Suppressor macrophage treated with lipopolysaccharide for 1 hour (primary cell): ENCODE measurements around the gene RPUSD1.

Experiments used
- DNase-seq, 3 donors: peaks; one replicate each; pipeline ENCODE4 v3.0.0-alpha.2; 2020 to 2022

RPUSD1 gene

DNA sequence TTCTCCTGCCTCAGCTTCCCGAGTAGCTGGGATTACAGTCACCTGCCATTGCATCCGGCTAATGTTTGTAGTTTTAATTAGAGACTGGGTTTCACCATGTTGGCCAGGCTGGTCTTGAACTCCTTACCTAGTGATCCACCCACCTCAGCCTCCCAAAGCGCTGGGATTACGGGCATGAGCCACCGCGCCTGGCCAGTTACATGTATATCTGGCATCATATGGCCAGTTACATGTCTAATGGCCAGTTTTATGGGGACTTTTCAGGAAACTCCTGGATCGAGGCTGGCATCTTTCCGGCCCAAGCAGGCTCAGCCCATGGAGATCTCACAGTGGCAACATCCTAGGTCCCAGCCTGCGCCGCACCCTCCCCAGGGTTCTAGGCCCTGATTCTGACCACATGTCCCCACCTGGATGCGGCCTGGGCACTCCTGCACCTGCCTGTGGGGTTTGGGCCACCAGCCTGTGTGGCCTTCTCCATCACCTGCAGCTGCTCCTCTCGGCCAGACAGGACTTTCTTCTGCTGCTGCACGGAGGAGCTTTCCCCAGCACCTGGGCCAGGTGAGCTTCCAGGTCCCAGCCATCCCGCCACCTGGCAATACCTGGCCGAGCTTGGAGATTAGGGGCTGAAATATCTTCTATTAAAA lies 46.1 kb downstream of the RPUSD1 start:
- DNase-seq: no peak

- DNase-seq: peak; percentile 92 to 96 (median 95)
Measured at GRCh38 chr16:740764-741505, 47.2 kb downstream of the RPUSD1 start, which contains the start of gene CIAO3. Gene CIAO3, minus strand, starts transcription at chr16:740997. Its CDS starts 12 bp downstream, at chr16:740985.

- peak in 2 of 3 donors; percentile 38 to 48 for DNase-seq
Measured at GRCh38 chr16:740459-740763, 47.8 kb downstream of the RPUSD1 start.

GRCh38 chr16:739560-740458 lies 48.4 kb downstream of the RPUSD1 start:
- no peak for DNase-seq

DNA sequence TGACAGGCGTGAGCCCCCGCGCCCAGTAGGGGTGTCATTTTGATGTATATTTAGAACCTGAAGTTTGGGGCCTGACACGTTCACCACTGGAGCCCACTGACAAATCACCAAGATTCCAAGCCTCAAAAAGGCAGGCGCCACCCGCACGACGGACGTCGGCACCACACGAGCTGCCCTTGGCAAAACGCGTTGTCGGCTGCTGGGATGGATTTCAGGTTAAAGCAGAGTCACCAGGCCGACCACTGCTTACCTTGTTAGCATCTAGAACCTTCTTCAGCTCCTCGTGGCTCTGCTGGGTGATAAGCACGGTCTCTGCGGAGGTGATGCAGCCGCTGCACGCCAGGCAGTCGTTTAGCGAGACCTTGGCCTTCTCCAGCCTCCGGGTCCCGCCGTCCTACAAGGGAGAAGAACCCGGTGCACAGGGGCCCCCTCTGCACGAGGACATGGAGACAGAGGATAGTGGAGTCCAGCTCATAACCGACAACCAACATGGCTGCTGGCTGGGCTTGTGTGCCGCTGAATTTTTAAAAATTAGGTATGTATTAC lies 51.2 kb downstream of the RPUSD1 start:
- DNase-seq: no peak

DNA sequence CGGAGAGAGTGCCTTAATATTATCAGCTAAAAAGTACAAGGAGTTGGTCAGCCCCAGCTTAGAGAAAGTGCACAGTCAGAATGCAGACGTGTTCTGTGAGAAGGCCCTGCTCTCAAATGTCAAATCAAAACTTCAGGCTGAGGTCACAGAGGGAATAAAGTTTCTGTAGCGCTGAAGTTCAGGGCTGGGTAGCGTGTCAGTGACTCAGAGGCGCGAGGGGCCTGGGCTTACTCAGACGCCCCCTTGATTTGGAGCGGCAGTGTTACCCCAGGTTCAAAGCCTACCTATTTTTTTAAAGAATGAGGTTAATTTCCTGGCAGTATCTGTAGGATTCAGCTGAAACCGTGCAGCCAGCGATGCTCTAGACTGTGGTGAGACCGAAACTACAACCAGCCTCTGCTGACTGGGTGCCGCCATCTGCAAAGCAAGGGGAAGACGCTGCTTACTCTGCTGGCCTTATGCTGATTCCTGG lies 52.2 kb downstream of the RPUSD1 start:
- no peak for DNase-seq

DNA sequence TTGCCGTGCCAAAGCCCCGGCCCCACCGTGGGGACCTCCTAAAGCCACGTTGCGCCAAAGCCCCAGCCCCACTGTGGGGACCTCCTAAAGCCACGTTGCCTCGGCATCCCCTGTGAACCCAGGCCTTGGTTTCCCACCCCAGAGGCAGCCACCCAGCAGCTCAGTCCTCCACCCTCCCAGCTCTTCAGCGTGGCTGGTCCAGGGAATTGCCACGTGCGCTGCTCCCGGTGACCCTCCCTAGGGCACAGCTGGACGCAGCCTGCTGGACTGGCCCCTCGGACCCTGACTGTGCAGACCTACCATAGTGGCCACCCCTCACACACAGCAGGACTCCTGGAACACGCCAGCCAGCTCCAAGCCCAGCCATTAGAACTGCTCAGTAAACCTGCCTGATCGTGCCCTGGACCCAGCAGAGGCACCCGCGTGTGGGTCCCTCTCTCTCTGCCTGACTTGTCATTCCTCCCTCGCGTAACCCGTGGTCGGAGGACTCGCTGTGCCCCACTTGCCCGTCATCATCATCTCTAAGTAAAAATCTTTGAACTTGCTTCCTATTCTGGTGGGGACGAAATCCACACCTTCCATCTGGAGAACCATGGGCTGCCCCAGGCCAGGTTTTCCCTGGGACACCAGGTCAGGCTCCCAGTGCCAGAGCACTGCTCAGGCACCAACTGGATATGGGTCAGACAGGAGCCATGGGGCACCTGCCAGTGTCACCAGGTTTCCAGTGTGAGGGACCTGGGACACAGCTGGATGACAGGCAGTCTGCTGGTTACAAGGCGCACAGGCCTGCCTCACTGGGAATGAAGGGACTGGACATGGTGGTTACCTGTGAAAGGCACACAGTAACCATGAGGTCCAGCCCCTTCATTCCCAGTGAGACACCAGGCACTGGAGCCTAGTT lies 53.0 kb downstream of the RPUSD1 start:
- DNase-seq: no peak
